Liver (tissue), 9 donors: ENCODE data around the gene SCD5. TPM values are rescaled to one million over a fixed set of nuclear protein-coding genes. Genes with fewer than 3 reads are reported as not detected.

Experiments used
- DNase-seq: peaks from one replicate; pipeline ENCODE4 v3.0.0-alpha.2; 2017; ENCODE audit warnings: low spot score
- H3K27ac ChIP-seq, 2 donors: one replicate each; pipeline ENCODE4 v1.7.0; 2013; ENCODE audit warnings: inconsistent platforms in 2 of 2, low read length in 2 of 2, control low read depth in 1 of 2, low read depth in 1 of 2, mild to moderate bottlenecking in 1 of 2
- H3K27me3 ChIP-seq, 4 donors: one replicate each; pipeline versions ENCODE4 v1.6.1 to v1.7.0; 2013; ENCODE audit warnings: low read length in 3 of 4, inconsistent platforms in 1 of 4, mild to moderate bottlenecking in 1 of 4, moderate library complexity in 1 of 4; ENCODE audit not compliant: control insufficient read depth in 4 of 4, insufficient read depth in 4 of 4
- H3K36me3 ChIP-seq, 4 donors: one replicate each; pipeline versions ENCODE4 v1.6.1 to v1.7.0; 2013; ENCODE audit warnings: low read length in 3 of 4, mild to moderate bottlenecking in 3 of 4, low read depth in 1 of 4, moderate library complexity in 1 of 4; ENCODE audit not compliant: control insufficient read depth in 4 of 4, insufficient read depth in 3 of 4
- H3K4me1 ChIP-seq, 4 donors: one replicate each; pipeline versions ENCODE4 v1.6.1 to v1.7.0; 2013; ENCODE audit warnings: low read length in 3 of 4, mild to moderate bottlenecking in 3 of 4, moderate library complexity in 1 of 4; ENCODE audit not compliant: control insufficient read depth in 4 of 4, insufficient read depth in 4 of 4
- H3K4me3 ChIP-seq, 3 donors: one replicate each; pipeline versions ENCODE4 v1.6.1 to v1.7.0; 2013; ENCODE audit warnings: low read length in 3 of 3, control low read depth in 1 of 3, low read depth in 1 of 3, mild to moderate bottlenecking in 1 of 3
- H3K9ac ChIP-seq, 2 donors: one replicate each; pipeline ENCODE4 v1.7.0; 2013; ENCODE audit warnings: low read length in 2 of 2, mild to moderate bottlenecking in 2 of 2, moderate library complexity in 2 of 2, control low read depth in 1 of 2, low read depth in 1 of 2
- H3K9me3 ChIP-seq, 4 donors: one replicate each; pipeline versions ENCODE4 v1.6.1 to v1.7.0; 2013; ENCODE audit warnings: low read length in 3 of 4; ENCODE audit not compliant: control insufficient read depth in 4 of 4
- EGR1 ChIP-seq, 2 donors: IDR thresholded peaks; 2 replicates each; pipeline ENCODE4 v1.6.1; 2016 to 2018; ENCODE audit warnings: antibody characterized with exemption in 2 of 2, low read depth in 2 of 2
- FOXA1 ChIP-seq: IDR thresholded peaks from 2 replicates; pipeline ENCODE4 v1.6.1; 2016; ENCODE audit warnings: antibody characterized with exemption
- FOXA2 ChIP-seq: IDR thresholded peaks from 2 replicates; pipeline ENCODE4 v1.6.1; 2016; ENCODE audit warnings: antibody characterized with exemption
- GABPA ChIP-seq, 2 donors: IDR thresholded peaks in 1 of 2; conservative IDR thresholded peaks in 1 of 2; 2 replicates each; pipeline ENCODE4 v1.6.1; 2016; ENCODE audit warnings: antibody characterized with exemption in 2 of 2, mild to moderate bottlenecking in 1 of 2, moderate library complexity in 1 of 2
- HNF4A ChIP-seq, 2 donors: conservative IDR thresholded peaks; 2 replicates each; pipeline ENCODE4 v1.6.1; 2016; ENCODE audit warnings: antibody characterized with exemption in 2 of 2, mild to moderate bottlenecking in 2 of 2
- HNF4G ChIP-seq: IDR thresholded peaks from 2 replicates; pipeline ENCODE4 v1.6.1; 2016; ENCODE audit warnings: antibody characterized with exemption
- JUND ChIP-seq, 2 donors: IDR thresholded peaks; 2 replicates each; pipeline ENCODE4 v1.6.1; 2016; ENCODE audit warnings: antibody characterized with exemption in 2 of 2
- NR2F2 ChIP-seq: IDR thresholded peaks from 2 replicates; pipeline ENCODE4 v1.6.1; 2016; ENCODE audit warnings: antibody characterized with exemption
- RAD21 ChIP-seq, 2 donors: IDR thresholded peaks; 2 replicates each; pipeline ENCODE4 v1.6.1; 2016; ENCODE audit warnings: antibody characterized with exemption in 2 of 2, mild to moderate bottlenecking in 2 of 2
- RXRA ChIP-seq, 2 donors: IDR thresholded peaks; 2 replicates each; pipeline ENCODE4 v1.6.1; 2017 to 2018; ENCODE audit warnings: antibody characterized with exemption in 2 of 2, mild to moderate bottlenecking in 1 of 2
- SP1 ChIP-seq: IDR thresholded peaks from 2 replicates; pipeline ENCODE4 v1.6.1; 2018; ENCODE audit warnings: antibody characterized with exemption, mild to moderate bottlenecking
- TAF1 ChIP-seq: conservative IDR thresholded peaks from 2 replicates; pipeline ENCODE4 v1.6.1; 2016; ENCODE audit warnings: antibody characterized with exemption, mild to moderate bottlenecking
- YY1 ChIP-seq: IDR thresholded peaks from 2 replicates; pipeline ENCODE4 v1.6.1; 2016; ENCODE audit warnings: antibody characterized with exemption, mild to moderate bottlenecking
- WGBS: extraction: QIAGEN DNeasy Blood & Tissue Kit; methylation state at CpG from one replicate; pipeline ENCODE4 v1.1.7; 2013; 5-methylcytosine and 5-hydroxymethylcytosine counted together
- polyA plus RNA-seq, 2 donors: library from polyadenylated mRNA; stranded (reverse) in 1 of 2; unstranded in 1 of 2; fragments of 200-250 nt in 1 of 2; fragments of >200 nt in 1 of 2; fragmentation: Nextera tagmentation in 1 of 2; extraction: Ambion mirVana in 1 of 2; gene quantifications; one replicate each; pipeline versions ENCODE4 v1.2.1 to v1.2.3, GENCODE V29; 2013 to 2015
- total RNA-seq, 2 donors: library from RNA; depleted of rRNA; stranded (reverse); fragments of >200 nt; gene quantifications; one replicate each; pipeline ENCODE4 v1.2.3, GENCODE V29; 2014
- TF ChIP-seq, protein P1 (sequence below): IDR thresholded peaks from 2 replicates; pipeline ENCODE4 v1.6.1; 2016; ENCODE audit warnings: antibody characterized with exemption
- TF ChIP-seq, protein P2 (sequence below): fragments of 150-350 bp; IDR thresholded peaks from 2 replicates; pipeline ENCODE4 v1.5.1; 2017; ENCODE audit warnings: improper control_type of control experiment, low read depth, low read length; ENCODE audit not compliant: missing input control
- TF ChIP-seq, protein P3 (sequence below): IDR thresholded peaks from 2 replicates; pipeline ENCODE4 v1.6.1; 2016; ENCODE audit warnings: antibody characterized with exemption
- TF ChIP-seq, protein P4 (sequence below): IDR thresholded peaks from 2 replicates; pipeline ENCODE4 v1.6.1; 2016; ENCODE audit warnings: antibody characterized with exemption
- TF ChIP-seq, protein P5 (sequence below): IDR thresholded peaks from 2 replicates; pipeline ENCODE4 v1.6.1; 2016; ENCODE audit warnings: antibody characterized with exemption, mild to moderate bottlenecking
- donor health status: healthy.
- donor health status: healthy.
- donor health status: healthy.
- donor health status: healthy.
- donor health status: healthy.

The SCD5 gene
- total and polyA plus RNA-seq, 4 donors = 0.14 to 1.9 (median 0.57) TPM

DNA sequence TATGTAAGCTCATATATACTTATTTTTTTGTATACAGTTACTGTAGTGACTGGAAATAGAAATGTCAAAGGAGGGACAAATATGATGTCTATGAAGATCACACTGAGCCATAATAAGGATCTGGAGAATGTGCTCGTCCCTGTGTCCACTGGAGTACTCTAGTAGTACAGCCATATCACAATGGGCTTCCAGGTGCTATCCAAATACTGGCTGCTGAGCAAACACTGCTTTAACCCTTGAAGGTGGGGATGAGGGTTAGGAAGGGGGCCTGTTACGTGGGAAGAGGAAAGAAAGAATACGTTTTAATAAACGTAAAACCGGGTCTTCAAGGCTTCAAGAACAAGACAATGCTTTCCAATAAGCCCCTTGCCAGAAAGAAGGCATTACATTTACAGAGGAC lies 207.0 kb downstream of the SCD5 start:
- TF ChIP-seq GABPA (IDR thresholded peaks at IDR 0.05 in 1 of 2, conservative IDR thresholded peaks at IDR 0.05 in 1 of 2) (no peak), RXRA (IDR thresholded peaks at IDR 0.05) (no peak), YY1 (no peak), FOXA2 (no peak), HNF4A (conservative IDR thresholded peaks at IDR 0.05) (no peak)
- TF ChIP-seq, protein P1, sequence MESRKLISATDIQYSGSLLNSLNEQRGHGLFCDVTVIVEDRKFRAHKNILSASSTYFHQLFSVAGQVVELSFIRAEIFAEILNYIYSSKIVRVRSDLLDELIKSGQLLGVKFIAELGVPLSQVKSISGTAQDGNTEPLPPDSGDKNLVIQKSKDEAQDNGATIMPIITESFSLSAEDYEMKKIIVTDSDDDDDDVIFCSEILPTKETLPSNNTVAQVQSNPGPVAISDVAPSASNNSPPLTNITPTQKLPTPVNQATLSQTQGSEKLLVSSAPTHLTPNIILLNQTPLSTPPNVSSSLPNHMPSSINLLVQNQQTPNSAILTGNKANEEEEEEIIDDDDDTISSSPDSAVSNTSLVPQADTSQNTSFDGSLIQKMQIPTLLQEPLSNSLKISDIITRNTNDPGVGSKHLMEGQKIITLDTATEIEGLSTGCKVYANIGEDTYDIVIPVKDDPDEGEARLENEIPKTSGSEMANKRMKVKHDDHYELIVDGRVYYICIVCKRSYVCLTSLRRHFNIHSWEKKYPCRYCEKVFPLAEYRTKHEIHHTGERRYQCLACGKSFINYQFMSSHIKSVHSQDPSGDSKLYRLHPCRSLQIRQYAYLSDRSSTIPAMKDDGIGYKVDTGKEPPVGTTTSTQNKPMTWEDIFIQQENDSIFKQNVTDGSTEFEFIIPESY = no peak
- TF ChIP-seq, protein P2, sequence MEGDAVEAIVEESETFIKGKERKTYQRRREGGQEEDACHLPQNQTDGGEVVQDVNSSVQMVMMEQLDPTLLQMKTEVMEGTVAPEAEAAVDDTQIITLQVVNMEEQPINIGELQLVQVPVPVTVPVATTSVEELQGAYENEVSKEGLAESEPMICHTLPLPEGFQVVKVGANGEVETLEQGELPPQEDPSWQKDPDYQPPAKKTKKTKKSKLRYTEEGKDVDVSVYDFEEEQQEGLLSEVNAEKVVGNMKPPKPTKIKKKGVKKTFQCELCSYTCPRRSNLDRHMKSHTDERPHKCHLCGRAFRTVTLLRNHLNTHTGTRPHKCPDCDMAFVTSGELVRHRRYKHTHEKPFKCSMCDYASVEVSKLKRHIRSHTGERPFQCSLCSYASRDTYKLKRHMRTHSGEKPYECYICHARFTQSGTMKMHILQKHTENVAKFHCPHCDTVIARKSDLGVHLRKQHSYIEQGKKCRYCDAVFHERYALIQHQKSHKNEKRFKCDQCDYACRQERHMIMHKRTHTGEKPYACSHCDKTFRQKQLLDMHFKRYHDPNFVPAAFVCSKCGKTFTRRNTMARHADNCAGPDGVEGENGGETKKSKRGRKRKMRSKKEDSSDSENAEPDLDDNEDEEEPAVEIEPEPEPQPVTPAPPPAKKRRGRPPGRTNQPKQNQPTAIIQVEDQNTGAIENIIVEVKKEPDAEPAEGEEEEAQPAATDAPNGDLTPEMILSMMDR = no peak
- TF ChIP-seq, protein P3, sequence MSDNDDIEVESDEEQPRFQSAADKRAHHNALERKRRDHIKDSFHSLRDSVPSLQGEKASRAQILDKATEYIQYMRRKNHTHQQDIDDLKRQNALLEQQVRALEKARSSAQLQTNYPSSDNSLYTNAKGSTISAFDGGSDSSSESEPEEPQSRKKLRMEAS = no peak
- Histone ChIP-seq H3K4me1 (no peaks in the 10 kb centered on the region), H3K27ac (no peak overlapping the region), H3K27me3 (peaks cover 0 to 4% (median 0%) of the 10 kb centered on the region in 4 donors), H3K36me3 (no peaks in the 10 kb centered on the region), H3K9me3 (no peaks in the 10 kb centered on the region), H3K4me3 (no peak overlapping the region), H3K9ac (no peak overlapping the region)
- 69% methylated on average over 5 of the region's 5 CpGs for WGBS
- DNase-seq = no peak

DNA sequence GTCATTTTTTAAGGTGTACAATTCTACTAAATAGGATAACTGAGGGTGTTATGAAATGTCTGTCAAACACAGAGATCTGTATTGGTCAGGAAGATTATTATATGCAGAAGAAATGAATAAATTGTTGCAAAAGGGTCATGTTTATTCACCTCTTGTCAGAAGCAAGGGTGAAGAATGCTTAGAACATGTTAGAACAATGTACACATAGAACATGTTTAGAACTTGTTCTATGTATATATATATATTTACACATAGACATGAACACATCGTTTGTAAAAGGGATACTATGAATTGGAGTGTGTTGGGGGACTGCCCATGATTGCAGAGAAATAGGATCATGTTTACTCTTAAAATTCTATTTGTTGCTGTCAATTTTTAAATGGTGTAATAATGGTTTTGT lies 208.8 kb downstream of the SCD5 start:
- Histone ChIP-seq H3K4me3 (no peak overlapping the region), H3K36me3 (no peaks in the 10 kb centered on the region), H3K9ac (no peak overlapping the region), H3K9me3 (no peaks in the 10 kb centered on the region), H3K4me1 (no peaks in the 10 kb centered on the region), H3K27me3 (peaks cover 0 to 4% (median 0%) of the 10 kb centered on the region in 4 donors), H3K27ac (no peak overlapping the region)
- no peak for DNase-seq
- TF ChIP-seq, protein P4, sequence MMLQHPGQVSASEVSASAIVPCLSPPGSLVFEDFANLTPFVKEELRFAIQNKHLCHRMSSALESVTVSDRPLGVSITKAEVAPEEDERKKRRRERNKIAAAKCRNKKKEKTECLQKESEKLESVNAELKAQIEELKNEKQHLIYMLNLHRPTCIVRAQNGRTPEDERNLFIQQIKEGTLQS = no peak
- TF ChIP-seq FOXA2 (no peak), HNF4G (no peak), RAD21 (IDR thresholded peaks at IDR 0.05) (no peak), NR2F2 (no peak), EGR1 (IDR thresholded peaks at IDR 0.05; ENCODE audit: low read depth in 2 of 2) (no peak), RXRA (IDR thresholded peaks at IDR 0.05) (no peak), SP1 (no peak), YY1 (no peak), FOXA1 (no peak), GABPA (IDR thresholded peaks at IDR 0.05 in 1 of 2, conservative IDR thresholded peaks at IDR 0.05 in 1 of 2) (no peak), JUND (IDR thresholded peaks at IDR 0.05) (no peak), TAF1 (no peak), HNF4A (conservative IDR thresholded peaks at IDR 0.05) (no peak)
- TF ChIP-seq, protein P3 = no peak
- TF ChIP-seq, protein P5, sequence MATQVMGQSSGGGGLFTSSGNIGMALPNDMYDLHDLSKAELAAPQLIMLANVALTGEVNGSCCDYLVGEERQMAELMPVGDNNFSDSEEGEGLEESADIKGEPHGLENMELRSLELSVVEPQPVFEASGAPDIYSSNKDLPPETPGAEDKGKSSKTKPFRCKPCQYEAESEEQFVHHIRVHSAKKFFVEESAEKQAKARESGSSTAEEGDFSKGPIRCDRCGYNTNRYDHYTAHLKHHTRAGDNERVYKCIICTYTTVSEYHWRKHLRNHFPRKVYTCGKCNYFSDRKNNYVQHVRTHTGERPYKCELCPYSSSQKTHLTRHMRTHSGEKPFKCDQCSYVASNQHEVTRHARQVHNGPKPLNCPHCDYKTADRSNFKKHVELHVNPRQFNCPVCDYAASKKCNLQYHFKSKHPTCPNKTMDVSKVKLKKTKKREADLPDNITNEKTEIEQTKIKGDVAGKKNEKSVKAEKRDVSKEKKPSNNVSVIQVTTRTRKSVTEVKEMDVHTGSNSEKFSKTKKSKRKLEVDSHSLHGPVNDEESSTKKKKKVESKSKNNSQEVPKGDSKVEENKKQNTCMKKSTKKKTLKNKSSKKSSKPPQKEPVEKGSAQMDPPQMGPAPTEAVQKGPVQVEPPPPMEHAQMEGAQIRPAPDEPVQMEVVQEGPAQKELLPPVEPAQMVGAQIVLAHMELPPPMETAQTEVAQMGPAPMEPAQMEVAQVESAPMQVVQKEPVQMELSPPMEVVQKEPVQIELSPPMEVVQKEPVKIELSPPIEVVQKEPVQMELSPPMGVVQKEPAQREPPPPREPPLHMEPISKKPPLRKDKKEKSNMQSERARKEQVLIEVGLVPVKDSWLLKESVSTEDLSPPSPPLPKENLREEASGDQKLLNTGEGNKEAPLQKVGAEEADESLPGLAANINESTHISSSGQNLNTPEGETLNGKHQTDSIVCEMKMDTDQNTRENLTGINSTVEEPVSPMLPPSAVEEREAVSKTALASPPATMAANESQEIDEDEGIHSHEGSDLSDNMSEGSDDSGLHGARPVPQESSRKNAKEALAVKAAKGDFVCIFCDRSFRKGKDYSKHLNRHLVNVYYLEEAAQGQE = no peak
- TF ChIP-seq, protein P2 = no peak
- TF ChIP-seq, protein P1 = no peak
- WGBS = 65% methylated on average over 1 of the region's 1 CpG
